IMR-90 (cell line): Measurements from ENCODE around the gene SPATA13.

Experiments
- BHLHE40 ChIP-seq: fragments of 150-350 bp; IDR thresholded peaks from 2 replicates; pipeline ENCODE4 v1.6.1; 2016; ENCODE audit warnings: mild to moderate bottlenecking, low read depth, low read length
- CHD1 ChIP-seq: IDR thresholded peaks from 2 replicates; pipeline ENCODE4 v1.6.1; 2012; ENCODE audit warnings: low read depth, low read length, improper control_type of control experiment
- MAZ ChIP-seq: IDR thresholded peaks from 2 replicates; pipeline ENCODE4 v1.6.1; 2012; ENCODE audit warnings: low read depth, mild to moderate bottlenecking, low read length, improper control_type of control experiment, moderate library complexity, borderline replicate concordance
- NFE2L2 ChIP-seq: fragments of 150-350 bp; IDR thresholded peaks from 2 replicates; pipeline ENCODE4 v1.6.1; 2016; ENCODE audit warnings: low read depth, mild to moderate bottlenecking, low read length
- POLR2A ChIP-seq: IDR thresholded peaks from 2 replicates; pipeline ENCODE4 v1.6.1; 2012; ENCODE audit warnings: mild to moderate bottlenecking, low read depth, low read length
- SMC3 ChIP-seq: fragments of 150-350 bp; IDR thresholded peaks from 2 replicates; pipeline ENCODE4 v1.6.1; 2016; ENCODE audit warnings: low read depth, mild to moderate bottlenecking, antibody characterized with exemption, low read length, moderate library complexity
- TF ChIP-seq, protein P1 (sequence below): fragments of 150-350 bp; IDR thresholded peaks from 2 replicates; pipeline ENCODE4 v1.6.1; 2017; ENCODE audit warnings: mild to moderate bottlenecking, antibody characterized with exemption, low read length, low read depth

DNA sequence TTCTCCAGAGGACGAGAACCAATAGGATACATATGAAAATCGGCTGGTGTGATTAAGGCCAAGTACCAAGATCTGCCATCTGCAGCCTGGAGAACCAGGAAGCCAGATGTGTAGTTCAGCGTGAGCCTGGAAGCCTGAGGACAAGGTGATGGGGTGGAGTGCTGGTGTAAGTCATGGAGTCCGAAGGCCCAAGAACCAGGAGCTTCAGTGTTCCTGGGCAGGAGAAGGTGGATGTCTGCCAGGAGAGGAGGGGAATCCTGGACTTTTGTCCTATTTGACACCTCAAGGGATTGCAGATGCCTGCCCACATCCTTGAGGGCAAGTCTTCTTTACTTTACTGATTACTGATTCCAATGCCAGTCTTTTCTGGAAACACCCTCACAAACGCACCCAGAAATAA is 71.5 kb downstream of the SPATA13 start:
- TF ChIP-seq CHD1 (no peak), NFE2L2 (no peak), POLR2A (no peak), MAZ (no peak), SMC3 (no peak), BHLHE40 (no peak)
- TF ChIP-seq, protein P1, sequence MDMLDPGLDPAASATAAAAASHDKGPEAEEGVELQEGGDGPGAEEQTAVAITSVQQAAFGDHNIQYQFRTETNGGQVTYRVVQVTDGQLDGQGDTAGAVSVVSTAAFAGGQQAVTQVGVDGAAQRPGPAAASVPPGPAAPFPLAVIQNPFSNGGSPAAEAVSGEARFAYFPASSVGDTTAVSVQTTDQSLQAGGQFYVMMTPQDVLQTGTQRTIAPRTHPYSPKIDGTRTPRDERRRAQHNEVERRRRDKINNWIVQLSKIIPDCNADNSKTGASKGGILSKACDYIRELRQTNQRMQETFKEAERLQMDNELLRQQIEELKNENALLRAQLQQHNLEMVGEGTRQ, result no peak
